Measurements from ENCODE around the gene ABCA7. TPM values are rescaled to one million over a fixed set of nuclear protein-coding genes. Genes with fewer than 3 reads are reported as not detected.
A peak's percentile ranks its signal among the peaks of the same experiment; 100 is the strongest.

Gene ABCA7
- total RNA-seq, 4 donors from 2014 or later: 6.0 to 20.0 (median 15.0) TPM

GRCh38 chr19:1069009-1069779 lies 29.3 kb downstream of the ABCA7 start:
- in situ Hi-C loops (cut with MboI; ENCODE audit: low sequenced_read_pairs in 4 of 4): no loop called here
- intact Hi-C loops (cut with DNase I; ENCODE audit: low total_unique reads): no loop called here
- TF ChIP-seq CTCF (IDR thresholded peaks at IDR 0.05 in 4 of 5, conservative IDR thresholded peaks at IDR 0.05 in 1 of 5) (no peak), POLR2A (IDR thresholded peaks at IDR 0.05) (no peak)

GRCh38 chr19:1070576-1070930 lies 30.6 kb downstream of the ABCA7 start:
- Histone ChIP-seq H3K9me3 (no peaks in the 10 kb centered on the region), H3K4me1 (peaks cover 0 to 13% of the 10 kb centered on the region in 2 donors), H3K27me3 (peaks cover 57 to 69% (median 69%) of the 10 kb centered on the region in 3 donors), H3K27ac (no peak overlapping the region), H3K36me3 (no peaks in the 10 kb centered on the region), H3K4me3 (no peak overlapping the region)
- ATAC-seq (no peak), DNase-seq (no peak)
- no peak for TF ChIP-seq POLR2A (IDR thresholded peaks at IDR 0.05)
- TF ChIP-seq CTCF (IDR thresholded peaks at IDR 0.05 in 4 of 5, conservative IDR thresholded peaks at IDR 0.05 in 1 of 5): no peak
- in situ Hi-C loops (cut with MboI; ENCODE audit: low sequenced_read_pairs in 4 of 4): no loop called here
- intact Hi-C loops (cut with DNase I; ENCODE audit: low total_unique reads): no loop called here

More at GRCh38 chr19:1069009-1069779, 29.3 kb downstream of the ABCA7 start:
- no peaks in the 10 kb centered on the region for H3K9me3 ChIP-seq
- H3K4me3 ChIP-seq: peak overlapping the region in 1 of 4 donors; percentile 34
- DNase-seq: peak; percentile 27 to 60
- no peaks in the 10 kb centered on the region for H3K36me3 ChIP-seq
- no peak overlapping the region for H3K27ac ChIP-seq
- H3K4me1 ChIP-seq: peaks cover 4 to 18% of the 10 kb centered on the region in 2 donors
- peaks cover 57 to 76% (median 71%) of the 10 kb centered on the region in 3 donors for H3K27me3 ChIP-seq
- ATAC-seq: no peak

- Histone ChIP-seq H3K9me3 (no peaks in the 10 kb centered on the region), H3K27ac (no peak overlapping the region), H3K36me3 (no peaks in the 10 kb centered on the region), H3K4me3 (no peak overlapping the region), H3K27me3 (peaks cover 57 to 63% (median 63%) of the 10 kb centered on the region in 3 donors), H3K4me1 (peaks cover 0 to 9% of the 10 kb centered on the region in 2 donors)
- TF ChIP-seq POLR2A (IDR thresholded peaks at IDR 0.05) (no peak), CTCF (IDR thresholded peaks at IDR 0.05 in 4 of 5, conservative IDR thresholded peaks at IDR 0.05 in 1 of 5) (no peak)
- intact Hi-C loops (cut with DNase I; ENCODE audit: low total_unique reads): no loop called here
- in situ Hi-C loops (cut with MboI; ENCODE audit: low sequenced_read_pairs in 4 of 4): no loop called here
- ATAC-seq (no peak), DNase-seq (no peak)
Measured at GRCh38 chr19:1070931-1071791, 31.3 kb downstream of the ABCA7 start.

DNA sequence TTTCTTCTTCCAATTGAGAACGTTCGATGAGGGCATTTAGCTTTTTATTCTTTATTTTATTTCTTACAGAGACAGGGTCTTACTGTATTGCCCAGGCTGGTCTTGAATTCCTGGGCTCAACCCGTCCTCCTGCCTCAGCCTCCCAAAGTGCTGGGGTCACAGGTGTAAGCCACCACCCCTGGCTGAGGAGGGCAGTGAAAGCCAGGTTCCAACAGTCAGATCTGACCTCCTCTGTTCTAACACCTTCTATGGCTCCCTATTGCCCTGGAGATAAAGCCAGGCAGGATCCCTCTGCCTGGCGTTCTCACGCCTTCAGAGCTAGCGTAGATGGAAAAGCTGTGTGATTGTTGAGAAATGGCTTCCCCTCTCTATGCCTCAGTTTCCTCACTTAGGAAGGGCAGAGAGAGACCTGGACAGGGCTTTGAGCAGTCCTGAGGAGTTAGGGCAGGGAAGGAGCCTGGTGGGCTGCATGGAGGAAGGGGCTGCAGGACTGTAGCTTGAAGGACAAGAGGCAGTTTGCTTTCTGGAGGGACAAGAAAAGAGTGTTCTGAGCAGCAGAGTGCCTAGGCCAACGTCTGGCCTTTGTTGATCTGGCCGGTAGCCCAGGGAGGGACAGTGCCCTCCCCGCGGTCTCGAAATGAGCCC lies 32.6 kb downstream of the ABCA7 start:
- intact Hi-C loops (cut with DNase I; ENCODE audit: low total_unique reads): no loop called here
- Histone ChIP-seq H3K4me3 (no peak overlapping the region), H3K4me1 (peaks cover 0 to 4% of the 10 kb centered on the region in 2 donors), H3K36me3 (no peaks in the 10 kb centered on the region), H3K9me3 (no peaks in the 10 kb centered on the region), H3K27me3 (peaks cover 45 to 50% (median 49%) of the 10 kb centered on the region in 3 donors), H3K27ac (no peak overlapping the region)
- ATAC-seq (no peak), DNase-seq (no peak)
- no peak for TF ChIP-seq CTCF (IDR thresholded peaks at IDR 0.05 in 4 of 5, conservative IDR thresholded peaks at IDR 0.05 in 1 of 5)
- TF ChIP-seq POLR2A (IDR thresholded peaks at IDR 0.05): no peak
- in situ Hi-C loops (cut with MboI; ENCODE audit: low sequenced_read_pairs in 4 of 4): no loop called here
